SK-N-SH (cell line): ENCODE results near the gene PSMC3.

Experiments
- EZH2phosphoT487 ChIP-seq: fragments of 200-600 bp; sonication (generic); IDR thresholded peaks from 2 replicates; pipeline ENCODE4 v1.6.1; 2017; ENCODE audit warnings: low read depth, mixed run types, mild to moderate bottlenecking, antibody characterized with exemption, moderate library complexity, borderline replicate concordance
- FOSL2 ChIP-seq: IDR thresholded peaks from 2 replicates; pipeline ENCODE4 v1.4.0; 2012; ENCODE audit warnings: low read depth, mild to moderate bottlenecking, moderate library complexity, borderline replicate concordance
- FOXM1 ChIP-seq: IDR thresholded peaks from 2 replicates; pipeline ENCODE4 v1.4.0; 2012; ENCODE audit warnings: low read depth, mild to moderate bottlenecking
- YY1 ChIP-seq: IDR thresholded peaks from 2 replicates; pipeline ENCODE4 v1.4.0; 2012; ENCODE audit warnings: low read depth, mild to moderate bottlenecking

GRCh38 chr11:47417712-47418111 lies 8.5 kb downstream of the PSMC3 start:
- TF ChIP-seq YY1 (no peak), FOXM1 (no peak), EZH2phosphoT487 (no peak), FOSL2 (no peak)
